Esophagus muscularis mucosa (tissue), 4 donors: ENCODE measurements around the gene CDKN2B-AS1.

ENCODE experiments used
- CTCF ChIP-seq, 3 experiments: fragments of 200-600 bp in 2 of 3; fragments of 450-650 bp in 1 of 3; sonication (generic) in 2 of 3; IDR thresholded peaks; one replicate each; pipeline ENCODE4 v1.5.1; 2017 to 2019; ENCODE audit warnings: antibody characterized with exemption in 3 of 3, mild to moderate bottlenecking in 2 of 3, moderate library complexity in 1 of 3
- EP300 ChIP-seq: sonication (generic); formaldehyde crosslinking; IDR thresholded peaks from one replicate; pipeline ENCODE4 v1.6.1; 2017; ENCODE audit warnings: antibody characterized with exemption
- POLR2A ChIP-seq: fragments of 450-650 bp; IDR thresholded peaks from one replicate; pipeline ENCODE4 v1.6.1; 2017; ENCODE audit warnings: antibody characterized with exemption, moderate library complexity, mild to moderate bottlenecking, low read depth

- TF ChIP-seq EP300 = no peak
- no peak for TF ChIP-seq POLR2A
- no peak for TF ChIP-seq CTCF (IDR thresholded peaks at IDR 0.05)
Observed at GRCh38 chr9:22073349-22073748, 78.8 kb downstream of the CDKN2B-AS1 start.
